ENCODE measurements around the gene SCNN1A.
"Not testable (repeated sequence)": the region's sequence is repeated elsewhere in the genome, so short reads cannot be mapped to it uniquely, and the experiment has no call there.

The SCNN1A gene

GRCh38 chr12:6358881-6359280, 16.5 kb downstream of the SCNN1A start:
- no peaks in the 10 kb centered on the region for H3K27me3 ChIP-seq (ENCODE audit: insufficient read depth, low read length)
- no peak overlapping the region for H3K4me3 ChIP-seq (ENCODE audit: low read length)
- H3K4me1 ChIP-seq (ENCODE audit: insufficient read depth, low read length), result no peaks in the 10 kb centered on the region
- no peaks in the 10 kb centered on the region for H3K36me3 ChIP-seq (ENCODE audit: insufficient read depth, low read length)
- H2AFZ ChIP-seq (ENCODE audit: low read depth, low read length), result no peak overlapping the region
- no peaks in the 10 kb centered on the region for H3K9me3 ChIP-seq (ENCODE audit: low read length)

GRCh38 chr12:6356374-6356820, 19.0 kb downstream of the SCNN1A start:
- H3K27me3 ChIP-seq (ENCODE audit: insufficient read depth, low read length), result no peaks in the 10 kb centered on the region
- no peak overlapping the region for H3K4me3 ChIP-seq (ENCODE audit: low read length)
- peaks cover 6% of the 10 kb centered on the region for H3K4me1 ChIP-seq (ENCODE audit: insufficient read depth, low read length)
- no peaks in the 10 kb centered on the region for H3K36me3 ChIP-seq (ENCODE audit: insufficient read depth, low read length)
- no peaks in the 10 kb centered on the region for H3K9me3 ChIP-seq (ENCODE audit: low read length)
- H2AFZ ChIP-seq (ENCODE audit: low read depth, low read length), result no peak overlapping the region

- no peaks in the 10 kb centered on the region for H3K27me3 ChIP-seq (ENCODE audit: insufficient read depth, low read length)
- no peak overlapping the region for H2AFZ ChIP-seq (ENCODE audit: low read depth, low read length)
- H3K36me3 ChIP-seq (ENCODE audit: insufficient read depth, low read length), result no peaks in the 10 kb centered on the region
- peaks cover 6% of the 10 kb centered on the region for H3K4me1 ChIP-seq (ENCODE audit: insufficient read depth, low read length)
- no peak overlapping the region for H3K4me3 ChIP-seq (ENCODE audit: low read length)
- no peaks in the 10 kb centered on the region for H3K9me3 ChIP-seq (ENCODE audit: low read length)
Observed at GRCh38 chr12:6355491-6356373, 19.6 kb downstream of the SCNN1A start.

GRCh38 chr12:6354495-6355393, 20.6 kb downstream of the SCNN1A start:
- H3K27me3 ChIP-seq (ENCODE audit: insufficient read depth, low read length), result no peaks in the 10 kb centered on the region
- H2AFZ ChIP-seq (ENCODE audit: low read depth, low read length), result no peak overlapping the region
- H3K4me3 ChIP-seq (ENCODE audit: low read length), result no peak overlapping the region
- no peaks in the 10 kb centered on the region for H3K36me3 ChIP-seq (ENCODE audit: insufficient read depth, low read length)
- peaks cover 6% of the 10 kb centered on the region for H3K4me1 ChIP-seq (ENCODE audit: insufficient read depth, low read length)
- no peaks in the 10 kb centered on the region for H3K9me3 ChIP-seq (ENCODE audit: low read length)

- no peaks in the 10 kb centered on the region for H3K27me3 ChIP-seq (ENCODE audit: insufficient read depth, low read length)
- no peaks in the 10 kb centered on the region for H3K36me3 ChIP-seq (ENCODE audit: insufficient read depth, low read length)
- no peak overlapping the region for H2AFZ ChIP-seq (ENCODE audit: low read depth, low read length)
- no peak overlapping the region for H3K4me3 ChIP-seq (ENCODE audit: low read length)
- peaks cover 6% of the 10 kb centered on the region for H3K4me1 ChIP-seq (ENCODE audit: insufficient read depth, low read length)
- H3K9me3 ChIP-seq (ENCODE audit: low read length), result no peaks in the 10 kb centered on the region
Observed at GRCh38 chr12:6352193-6353173, 22.9 kb downstream of the SCNN1A start.

GRCh38 chr12:6351622-6352021, 23.7 kb downstream of the SCNN1A start:
- Histone ChIP-seq H3K4me3 (ENCODE audit: low read length) (no peak overlapping the region), H3K27me3 (ENCODE audit: insufficient read depth, low read length) (no peaks in the 10 kb centered on the region), H3K9me3 (ENCODE audit: low read length) (no peaks in the 10 kb centered on the region), H3K4me1 (ENCODE audit: insufficient read depth, low read length) (peaks cover 6% of the 10 kb centered on the region), H2AFZ (ENCODE audit: low read depth, low read length) (no peak overlapping the region), H3K36me3 (ENCODE audit: insufficient read depth, low read length) (no peaks in the 10 kb centered on the region)

- Histone ChIP-seq H3K36me3 (ENCODE audit: insufficient read depth, low read length) (no peaks in the 10 kb centered on the region), H2AFZ (ENCODE audit: low read depth, low read length) (no peak overlapping the region), H3K4me1 (ENCODE audit: insufficient read depth, low read length) (peaks cover 1% of the 10 kb centered on the region), H3K27me3 (ENCODE audit: insufficient read depth, low read length) (no peaks in the 10 kb centered on the region), H3K4me3 (ENCODE audit: low read length) (no peak overlapping the region), H3K9me3 (ENCODE audit: low read length) (no peaks in the 10 kb centered on the region)
Observed at GRCh38 chr12:6347367-6348338, 27.7 kb downstream of the SCNN1A start.

GRCh38 chr12:6346942-6347341, 28.4 kb downstream of the SCNN1A start:
- H3K9me3 ChIP-seq (ENCODE audit: low read length), result no peaks in the 10 kb centered on the region
- no peak overlapping the region for H3K4me3 ChIP-seq (ENCODE audit: low read length)
- H3K4me1 ChIP-seq (ENCODE audit: insufficient read depth, low read length), result peaks cover 7% of the 10 kb centered on the region
- no peak overlapping the region for H2AFZ ChIP-seq (ENCODE audit: low read depth, low read length)
- H3K36me3 ChIP-seq (ENCODE audit: insufficient read depth, low read length), result no peaks in the 10 kb centered on the region
- no peaks in the 10 kb centered on the region for H3K27me3 ChIP-seq (ENCODE audit: insufficient read depth, low read length)

GRCh38 chr12:6346235-6346832, 29.0 kb downstream of the SCNN1A start:
- Histone ChIP-seq H2AFZ (ENCODE audit: low read depth, low read length) (no peak overlapping the region), H3K9me3 (ENCODE audit: low read length) (no peaks in the 10 kb centered on the region), H3K36me3 (ENCODE audit: insufficient read depth, low read length) (no peaks in the 10 kb centered on the region), H3K4me3 (ENCODE audit: low read length) (no peak overlapping the region), H3K4me1 (ENCODE audit: insufficient read depth, low read length) (peaks cover 7% of the 10 kb centered on the region), H3K27me3 (ENCODE audit: insufficient read depth, low read length) (no peaks in the 10 kb centered on the region)

- Histone ChIP-seq H3K4me3 (ENCODE audit: low read length) (no peak overlapping the region), H3K4me1 (ENCODE audit: insufficient read depth, low read length) (peaks cover 11% of the 10 kb centered on the region), H2AFZ (ENCODE audit: low read depth, low read length) (no peak overlapping the region), H3K27me3 (ENCODE audit: insufficient read depth, low read length) (no peaks in the 10 kb centered on the region), H3K36me3 (ENCODE audit: insufficient read depth, low read length) (no peaks in the 10 kb centered on the region), H3K9me3 (ENCODE audit: low read length) (no peaks in the 10 kb centered on the region)
Observed at GRCh38 chr12:6345319-6346091, 29.9 kb downstream of the SCNN1A start.

- H3K4me3 ChIP-seq (ENCODE audit: low read length); H3K27me3 ChIP-seq (ENCODE audit: insufficient read depth, low read length); H3K9me3 ChIP-seq (ENCODE audit: low read length); H3K36me3 ChIP-seq (ENCODE audit: insufficient read depth, low read length); H2AFZ ChIP-seq (ENCODE audit: low read depth, low read length): not testable (repeated sequence)
- peaks cover 24% of the 10 kb centered on the region for H3K4me1 ChIP-seq (ENCODE audit: insufficient read depth, low read length)
Observed at GRCh38 chr12:6344101-6344660, 31.2 kb downstream of the SCNN1A start.

Data from neuron (in vitro differentiated cells).